Left lung (tissue), 10 donors: ENCODE results near the gene TMCC3. TPM values are rescaled to one million over a fixed set of nuclear protein-coding genes. Genes with fewer than 3 reads are reported as not detected.

Experiments used
- ATAC-seq: fragments of 200-7000 bp; cut with Tn5 transposase; one replicate; pipeline ENCODE4 v1.9.1; 2020; ENCODE audit warnings: moderate library complexity
- DNase-seq, 4 donors: peaks; one replicate each; pipeline ENCODE4 v3.0.0-alpha.2; 2013 to 2020
- H3K27ac ChIP-seq, 2 donors: fragments of 200-600 bp; sonication (generic) in 1 of 2; one replicate each; pipeline versions ENCODE4 v1.5.0 to v1.8.0; 2020 to 2021
- H3K27me3 ChIP-seq, 2 donors: fragments of 200-600 bp; sonication (generic) in 1 of 2; one replicate each; pipeline versions ENCODE4 v1.5.0 to v1.8.0; 2020 to 2021
- H3K36me3 ChIP-seq, 2 donors: fragments of 200-600 bp; sonication (generic) in 1 of 2; one replicate each; pipeline versions ENCODE4 v1.5.0 to v1.8.0; 2020 to 2021
- H3K4me1 ChIP-seq, 2 donors: fragments of 200-600 bp; one replicate each; pipeline ENCODE4 v1.8.0; 2021
- H3K4me3 ChIP-seq, 2 donors: fragments of 200-600 bp; sonication (generic) in 1 of 2; one replicate each; pipeline versions ENCODE4 v1.5.0 to v1.8.0; 2020 to 2021; ENCODE audit warnings: mild to moderate bottlenecking in 1 of 2
- H3K9me3 ChIP-seq, 2 donors: fragments of 200-600 bp; sonication (generic) in 1 of 2; one replicate each; pipeline versions ENCODE4 v1.5.0 to v1.8.0; 2020 to 2021
- CTCF ChIP-seq, 2 donors: fragments of 200-600 bp; sonication (generic) in 1 of 2; IDR thresholded peaks; one replicate each; pipeline versions ENCODE4 v1.5.0 to v1.8.0; 2021; ENCODE audit warnings: antibody characterized with exemption in 2 of 2
- intact Hi-C, 2 donors: fragments of 100-400 bp; cut with DNase I; formaldehyde crosslinking; loops; one replicate each; pipeline versions ENCODE4 v1.11.2 to v1.14.2; 2022
- polyA plus RNA-seq, 6 donors: library from polyadenylated mRNA; unstranded; fragments of 120-200 nt; gene quantifications; one replicate each; pipeline ENCODE4 v1.2.1, GENCODE V29; 2013; ENCODE audit not compliant: insufficient read length in 6 of 6
- total RNA-seq, 2 donors: library from RNA; stranded (reverse); fragmentation: NEBNext Ultra II Directional; extraction: Animal tissue kit (Norgen Biotek cat#: 25700); gene quantifications; one replicate each; pipeline ENCODE4 v1.2.1, GENCODE V29; 2021
- donor health status: DM: no; HTN: yes; CAD: no.
- donor health status: DM: no; HTN: no; CAD: no.

TMCC3 gene
- total and polyA plus RNA-seq, 8 donors, result 3.7 to 11.4 (median 6.8) TPM

- ATAC-seq (no peak), DNase-seq (no peak)
- Histone ChIP-seq H3K9me3 (no peaks in the 10 kb centered on the region), H3K4me1 (peaks cover 0 to 9% of the 10 kb centered on the region in 2 donors), H3K36me3 (no peaks in the 10 kb centered on the region), H3K4me3 (no peak overlapping the region), H3K27ac (no peak overlapping the region), H3K27me3 (no peaks in the 10 kb centered on the region)
- TF ChIP-seq CTCF (IDR thresholded peaks at IDR 0.05), result no peak
- intact Hi-C loops, result no loop called here
Measured at GRCh38 chr12:94659346-94659930, 9.1 kb upstream of the TMCC3 start.

GRCh38 chr12:94658931-94659330 is 8.6 kb upstream of the TMCC3 start:
- H3K4me3 ChIP-seq, result no peak overlapping the region
- H3K4me1 ChIP-seq, result peaks cover 0 to 9% of the 10 kb centered on the region in 2 donors
- no peak for ATAC-seq
- intact Hi-C loops, result no loop called here
- H3K36me3 ChIP-seq, result no peaks in the 10 kb centered on the region
- H3K9me3 ChIP-seq, result no peaks in the 10 kb centered on the region
- TF ChIP-seq CTCF (IDR thresholded peaks at IDR 0.05), result no peak
- DNase-seq, result no peak
- H3K27ac ChIP-seq, result no peak overlapping the region
- H3K27me3 ChIP-seq, result no peaks in the 10 kb centered on the region

GRCh38 chr12:94656556-94656955 is 6.2 kb upstream of the TMCC3 start:
- TF ChIP-seq CTCF (IDR thresholded peaks at IDR 0.05), result no peak
- H3K4me3 ChIP-seq, result no peak overlapping the region
- no peak for ATAC-seq
- H3K27ac ChIP-seq, result no peak overlapping the region
- H3K36me3 ChIP-seq, result no peaks in the 10 kb centered on the region
- H3K27me3 ChIP-seq, result peaks cover 0 to 3% of the 10 kb centered on the region in 2 donors
- intact Hi-C loops, result no loop called here
- DNase-seq, result no peak
- H3K9me3 ChIP-seq, result no peaks in the 10 kb centered on the region
- H3K4me1 ChIP-seq, result no peaks in the 10 kb centered on the region

GRCh38 chr12:94649349-94650142 is 811 bp downstream of the TMCC3 start:
- intact Hi-C loops, result no loop called here
- Histone ChIP-seq H3K9me3 (no peaks in the 10 kb centered on the region), H3K36me3 (no peaks in the 10 kb centered on the region), H3K27ac (peak overlapping the region; percentile 33 to 76), H3K4me1 (peaks cover 0 to 33% of the 10 kb centered on the region in 2 donors), H3K4me3 (peak overlapping the region; percentile 57 to 72), H3K27me3 (peaks cover 0 to 43% of the 10 kb centered on the region in 2 donors)
- peak in 1 of 2 donors; percentile 26 for TF ChIP-seq CTCF (IDR thresholded peaks at IDR 0.05)
- DNase-seq (peak; percentile 36 to 94 (median 52)), ATAC-seq (peak; percentile 86)

GRCh38 chr12:94648578-94648977 is 1.8 kb downstream of the TMCC3 start:
- Histone ChIP-seq H3K36me3 (no peaks in the 10 kb centered on the region), H3K4me3 (peak overlapping the region in 1 of 2 donors; percentile 72), H3K27me3 (peaks cover 0 to 43% of the 10 kb centered on the region in 2 donors), H3K9me3 (no peaks in the 10 kb centered on the region), H3K4me1 (peaks cover 0 to 40% of the 10 kb centered on the region in 2 donors), H3K27ac (no peak overlapping the region)
- no peak for ATAC-seq
- intact Hi-C loops, result no loop called here
- no peak for DNase-seq
- TF ChIP-seq CTCF (IDR thresholded peaks at IDR 0.05), result no peak
